HG02763 (cell line): Measurements from ENCODE around the gene ANKRD7.
A peak's percentile ranks its signal among the peaks of the same experiment; 100 is the strongest.

Experiments used
- ATAC-seq: cut with Tn5 transposase; IDR thresholded peaks from one replicate; pipeline ENCODE4 v1.9.1; 2021; ENCODE audit warnings: mild to moderate bottlenecking, moderate library complexity; ENCODE audit not compliant: unreplicated experiment

The ANKRD7 gene, protein sequence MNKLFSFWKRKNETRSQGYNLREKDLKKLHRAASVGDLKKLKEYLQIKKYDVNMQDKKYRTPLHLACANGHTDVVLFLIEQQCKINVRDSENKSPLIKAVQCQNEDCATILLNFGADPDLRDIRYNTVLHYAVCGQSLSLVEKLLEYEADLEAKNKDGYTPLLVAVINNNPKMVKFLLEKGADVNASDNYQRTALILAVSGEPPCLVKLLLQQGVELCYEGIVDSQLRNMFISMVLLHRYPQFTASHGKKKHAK

GRCh38 chr7:118224521-118224920 is at the start of gene ANKRD7:
ANKRD7 (plus strand) TSS chr7:118224704; CDS start chr7:118224831, 127 bp downstream.
- ATAC-seq, result no peak

- no peak for ATAC-seq
Observed at GRCh38 chr7:118175740-118176139, 48.8 kb upstream of the ANKRD7 start.

- no peak for ATAC-seq
Observed at GRCh38 chr7:118179191-118179590, 45.3 kb upstream of the ANKRD7 start.

DNA sequence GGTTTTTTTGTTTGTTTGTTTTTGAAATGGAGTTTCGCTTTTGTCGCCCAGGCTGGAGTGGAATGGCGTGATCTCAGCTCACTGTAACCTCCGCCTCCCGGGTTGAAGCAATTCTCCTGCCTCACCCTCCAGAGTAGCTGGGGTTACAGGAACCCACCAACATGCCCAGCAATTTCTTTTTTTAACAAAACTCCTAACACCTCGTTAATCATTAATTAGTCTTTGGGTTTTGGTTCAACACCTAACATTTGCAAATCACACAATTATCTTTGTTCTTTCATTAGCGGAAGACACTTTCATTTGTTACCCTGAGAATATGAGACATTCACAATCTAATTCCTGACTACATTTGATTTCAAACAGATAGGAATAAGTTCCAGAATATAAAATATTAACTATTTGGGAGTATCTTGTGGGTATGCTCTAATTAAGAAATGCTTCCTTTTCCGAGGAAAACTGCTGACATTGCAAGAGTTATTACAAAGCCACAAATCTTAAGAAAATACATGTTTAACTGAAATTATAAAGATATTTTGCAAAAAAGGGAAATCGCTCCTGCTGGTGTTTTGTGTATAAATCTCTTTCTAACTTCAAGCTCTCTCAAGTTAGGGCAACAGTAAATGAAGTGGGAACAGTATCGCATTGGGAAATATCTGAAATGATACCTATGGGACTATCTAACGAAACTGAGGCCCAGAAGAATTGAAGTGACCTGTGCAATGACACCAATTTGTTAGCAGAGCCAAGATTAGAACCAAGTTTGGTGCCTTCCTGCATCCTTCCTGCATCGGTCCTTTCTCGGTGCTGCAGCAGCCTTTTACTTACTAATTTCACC is 41.7 kb upstream of the ANKRD7 start:
- no peak for ATAC-seq

DNA sequence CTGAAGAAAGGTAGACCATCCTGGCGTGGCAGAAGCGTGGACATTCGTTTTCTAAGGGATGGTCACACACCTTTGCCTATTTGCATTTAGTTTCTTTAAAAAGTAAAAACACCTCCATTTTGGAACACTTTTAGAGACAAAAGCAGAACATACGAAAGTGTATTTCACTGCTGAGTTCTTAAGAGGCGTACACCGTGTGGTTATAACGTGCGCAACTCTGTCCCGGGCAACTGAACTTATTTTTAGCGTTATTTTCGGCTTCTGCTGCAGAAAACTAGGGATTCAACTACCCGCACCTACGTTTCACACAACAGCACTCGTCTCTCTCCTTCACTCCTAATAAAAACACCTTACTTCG is 41.1 kb upstream of the ANKRD7 start:
- peak; percentile 0 for ATAC-seq

DNA sequence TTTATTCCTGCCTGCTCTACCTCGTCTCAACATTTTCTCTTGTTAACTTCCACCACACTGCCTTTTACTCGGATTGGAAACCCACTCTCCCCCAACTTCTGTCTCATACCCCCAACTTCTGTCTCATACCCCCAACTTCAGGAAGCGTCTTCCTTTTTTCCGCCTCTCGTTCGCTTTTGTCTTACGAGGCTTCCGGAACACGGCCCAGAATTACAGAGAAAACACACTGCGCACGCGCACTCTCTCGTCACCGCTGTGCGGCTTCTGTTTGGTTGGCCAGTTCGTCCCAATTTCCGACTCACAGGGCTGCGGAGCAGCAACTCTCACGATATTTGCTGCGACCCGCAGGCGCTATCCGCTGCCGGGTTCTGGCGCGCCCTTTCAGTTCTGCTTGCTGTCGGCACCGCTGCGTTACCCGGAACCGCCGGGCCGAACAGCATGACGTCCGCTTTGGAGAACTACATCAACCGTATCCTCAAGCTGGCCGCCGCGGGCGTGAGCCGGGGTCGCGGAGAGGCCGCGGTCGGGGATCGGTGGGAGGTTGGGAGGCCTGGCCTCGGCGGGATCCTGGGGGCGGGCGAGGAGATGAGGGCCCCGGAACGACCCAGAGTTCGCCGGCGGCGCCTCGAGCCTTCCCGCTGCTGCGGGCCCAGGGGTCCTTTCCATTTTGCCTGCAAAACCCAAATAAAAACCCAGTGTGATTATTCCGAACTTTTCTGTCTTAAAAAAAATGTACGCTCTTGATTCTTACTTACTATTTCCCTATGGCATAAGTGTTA is 40.5 kb upstream of the ANKRD7 start, which contains the start of gene LSM8:
LSM8 (plus strand) TSS at position 379 of the 779 bp plus-strand sequence; CDS start at position 439, 60 bp downstream.
- ATAC-seq, result peak; percentile 99

DNA sequence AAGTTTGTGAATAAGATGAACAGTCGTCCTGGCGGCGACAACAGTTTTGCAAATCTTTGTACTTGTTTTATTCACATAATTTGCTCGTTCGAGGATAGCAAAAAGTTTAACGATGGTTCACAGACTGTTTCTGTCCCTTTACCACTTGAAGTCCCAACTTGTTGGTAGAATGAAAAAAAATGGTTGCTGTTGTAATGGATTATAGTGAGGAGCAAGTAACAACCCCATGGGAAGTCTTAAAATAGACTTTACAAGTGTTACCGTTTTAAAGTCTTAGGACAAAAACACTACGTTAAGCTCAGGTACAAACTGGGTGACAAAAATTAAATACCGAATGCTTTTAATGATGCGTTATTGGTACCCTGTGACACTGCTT is 40.0 kb upstream of the ANKRD7 start:
- ATAC-seq, result no peak

DNA sequence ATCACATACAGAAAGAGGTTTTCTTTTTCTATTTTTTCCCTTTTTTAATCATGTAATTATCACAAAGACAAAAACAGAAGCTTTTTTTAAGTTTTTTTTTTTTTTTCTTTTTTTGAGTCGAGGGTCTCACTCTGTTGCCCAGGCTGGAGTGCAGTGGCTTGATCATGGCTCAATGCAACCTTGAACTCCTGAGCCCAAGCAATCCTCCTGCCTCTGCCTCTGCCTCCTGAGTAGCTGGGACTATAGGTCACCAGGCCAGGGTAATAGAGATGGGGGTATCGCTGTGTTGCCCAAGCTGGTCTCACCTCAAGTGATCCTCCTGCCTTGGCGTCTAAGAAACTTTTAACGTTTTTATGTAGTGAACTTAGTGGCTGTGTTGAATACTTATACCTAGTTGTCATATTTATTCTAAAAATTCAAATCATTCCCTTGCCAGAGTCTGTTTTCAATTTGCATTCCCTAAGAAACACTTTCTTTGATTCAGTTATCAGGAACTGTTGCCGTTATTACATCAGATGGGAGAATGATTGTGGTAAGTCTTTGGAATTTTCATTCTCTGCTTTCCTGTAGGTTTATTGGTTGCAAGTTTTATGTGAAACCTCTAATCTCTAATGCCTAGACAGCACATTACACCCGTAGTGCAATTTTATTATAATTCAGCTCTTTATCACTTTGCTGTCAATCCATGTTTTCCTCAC is 39.2 kb upstream of the ANKRD7 start:
- no peak for ATAC-seq

DNA sequence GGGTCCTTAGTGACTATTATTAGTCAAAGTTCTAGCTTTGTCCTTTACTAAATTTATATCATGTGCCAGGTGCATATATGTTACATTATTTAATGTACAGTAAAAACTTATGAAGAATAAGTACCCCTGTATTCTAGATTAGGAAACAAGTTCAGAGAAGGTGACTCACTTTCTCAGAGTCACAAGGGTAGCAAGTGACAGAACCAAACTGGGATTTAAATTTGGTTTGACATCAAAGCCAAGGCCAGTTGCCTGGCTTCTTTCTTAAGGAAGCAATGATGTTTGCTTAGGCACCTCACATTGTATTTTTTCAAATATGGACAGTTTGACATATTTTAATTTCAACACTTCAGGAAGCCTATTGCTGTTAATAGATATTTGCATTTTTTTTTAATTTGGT is 38.0 kb upstream of the ANKRD7 start:
- no peak for ATAC-seq

DNA sequence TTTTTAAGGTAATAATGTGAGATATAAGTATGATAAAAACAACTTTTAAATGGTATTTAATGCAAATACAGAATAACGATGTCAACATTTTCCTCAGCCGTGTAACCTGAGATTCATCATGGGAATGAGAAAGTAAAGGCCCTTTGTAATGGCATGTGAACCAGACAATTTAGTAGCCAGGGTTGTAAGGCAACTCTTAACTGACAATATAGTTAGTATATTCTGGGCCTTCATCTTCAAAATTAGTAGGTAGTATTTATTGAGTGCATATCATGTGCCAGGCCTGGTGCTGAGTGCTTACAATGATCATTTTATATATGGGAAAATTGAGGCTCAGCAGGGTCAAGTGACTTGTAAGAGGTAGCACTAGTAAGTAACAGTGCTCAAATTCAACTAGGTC is 29.9 kb upstream of the ANKRD7 start:
- no peak for ATAC-seq

DNA sequence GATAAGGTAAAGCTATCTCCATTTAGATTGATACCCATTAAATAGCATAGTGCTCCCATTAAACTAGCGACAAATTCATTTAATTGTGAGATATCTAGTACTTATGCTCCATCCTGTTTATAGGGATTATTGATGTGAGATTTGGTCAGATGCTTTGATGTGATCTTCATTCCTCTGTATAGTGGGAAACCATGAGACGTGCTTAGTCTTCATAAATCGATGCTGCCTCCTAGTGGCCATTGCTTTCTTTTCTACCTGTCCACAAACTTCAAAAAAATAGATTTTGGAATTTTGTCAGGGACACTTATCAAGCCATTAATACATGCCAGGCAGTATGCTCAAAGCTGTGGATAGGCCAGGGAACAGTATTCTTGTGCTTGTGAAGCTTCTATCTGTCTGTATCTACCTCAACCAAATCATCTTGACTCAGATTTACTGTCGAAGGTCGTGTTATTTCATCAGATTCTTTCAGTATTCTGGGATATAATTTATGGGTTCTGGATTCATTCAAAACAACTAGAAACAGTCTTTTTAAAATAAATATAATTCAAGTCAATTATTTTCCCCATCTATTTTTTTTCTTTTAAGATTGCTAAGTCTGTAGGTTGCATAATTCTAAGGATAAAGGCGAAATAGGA is 28.5 kb upstream of the ANKRD7 start:
- ATAC-seq, result peak; percentile 80

GRCh38 chr7:118202061-118202460 is 22.4 kb upstream of the ANKRD7 start:
- ATAC-seq, result no peak

GRCh38 chr7:118214051-118214832 is 10.3 kb upstream of the ANKRD7 start:
- ATAC-seq, result peak; percentile 93

- peak; percentile 12 for ATAC-seq
Observed at GRCh38 chr7:118214833-118215182, 9.7 kb upstream of the ANKRD7 start.

DNA sequence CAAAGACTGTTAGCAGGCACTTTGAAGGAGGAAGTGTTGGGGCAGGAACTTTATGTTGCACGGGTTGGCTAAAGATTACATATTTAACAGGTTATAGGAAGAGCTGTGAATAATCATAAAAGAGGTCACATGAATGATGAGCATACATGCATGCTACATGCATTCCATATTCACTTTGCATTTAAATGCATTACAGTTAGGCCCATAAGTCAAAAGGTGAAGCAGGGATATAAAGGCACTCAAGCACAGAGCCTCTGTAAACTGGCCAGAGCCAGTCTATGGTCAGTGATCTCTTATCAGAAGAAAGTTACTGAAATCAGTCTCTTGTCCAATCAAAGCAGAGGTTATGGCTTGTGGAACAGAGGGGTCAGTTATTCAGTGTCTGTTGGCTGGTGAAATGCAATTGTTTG is 7.3 kb upstream of the ANKRD7 start:
- no peak for ATAC-seq

GRCh38 chr7:118218413-118219156 is 5.9 kb upstream of the ANKRD7 start:
- no peak for ATAC-seq

DNA sequence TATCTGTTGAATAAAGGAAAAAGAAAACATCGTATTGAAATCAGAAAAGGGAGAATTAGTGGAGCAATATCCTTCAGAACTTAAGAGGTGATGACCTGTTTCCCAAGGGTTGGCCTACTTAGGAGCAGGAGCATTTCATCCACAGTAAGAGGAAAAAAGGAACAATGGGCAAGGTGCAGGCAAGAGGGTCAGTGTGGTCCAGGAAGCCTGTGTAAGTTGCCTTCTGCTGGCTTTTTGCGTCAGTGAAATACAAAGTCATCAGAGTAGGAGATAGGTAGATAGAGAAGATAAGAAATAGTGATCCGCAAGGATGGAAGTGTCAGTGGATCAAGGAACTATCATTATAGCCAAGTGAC is 5.4 kb upstream of the ANKRD7 start:
- no peak for ATAC-seq

- no peak for ATAC-seq
Observed at GRCh38 chr7:118220583-118220982, 3.9 kb upstream of the ANKRD7 start.

DNA sequence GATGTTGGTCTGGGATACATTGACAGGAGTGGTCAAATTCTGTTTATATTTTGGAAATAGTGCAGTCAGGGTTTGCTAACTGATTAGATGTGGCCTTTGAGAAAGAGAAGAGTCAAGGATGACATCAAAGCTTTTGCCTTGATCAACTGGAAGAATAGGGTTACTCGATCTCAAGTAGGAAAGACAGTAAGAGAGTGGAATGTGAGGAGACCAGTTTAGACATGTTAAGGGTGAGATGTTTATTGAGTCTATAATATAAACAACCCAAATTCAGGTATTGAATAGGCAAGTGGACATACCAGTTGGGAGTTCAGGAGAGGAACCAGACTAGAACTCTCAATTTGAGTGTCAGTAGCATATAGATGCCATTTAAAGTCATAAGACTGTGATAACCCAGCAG is 1.9 kb upstream of the ANKRD7 start:
- no peak for ATAC-seq
